ENCODE data around the gene AK9.

DNA sequence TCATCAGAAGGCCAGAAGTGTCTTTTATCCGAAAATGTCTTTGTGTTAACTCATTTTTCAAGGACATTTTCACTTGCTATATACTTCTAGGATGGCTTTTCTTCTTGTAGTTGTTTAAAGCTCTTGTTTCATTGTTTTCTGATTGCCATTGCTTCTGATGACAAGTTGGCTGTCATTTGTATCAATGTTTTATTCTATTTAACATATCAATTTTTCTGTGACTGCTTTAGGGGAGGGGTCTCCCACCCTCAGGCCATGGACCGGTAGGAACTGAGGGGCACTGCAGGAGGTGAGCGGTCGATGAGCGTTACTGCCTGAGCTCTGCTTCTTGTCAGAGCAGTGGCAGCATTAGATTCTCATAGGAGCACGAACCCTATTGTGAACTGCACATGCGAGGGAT is 65.8 kb downstream of the AK9 start:
- TF ChIP-seq POLR2AphosphoS5 (IDR thresholded peaks at IDR 0.05; ENCODE audit: borderline replicate concordance, low read depth, low read length) (no peak), EZH2 (IDR thresholded peaks at IDR 0.05) (no peak), FOXP2 (optimal IDR thresholded peaks at IDR 0.05; ENCODE audit: control extremely low read depth, extremely low read length, insufficient read depth) (no peak)

All from SK-N-MC (cell line).